GM23248 (cell line): ENCODE results near the gene GRID2. TPM values are rescaled to one million over a fixed set of nuclear protein-coding genes. Genes with fewer than 3 reads are reported as not detected.

Experiments
- DNase-seq: peaks from one replicate; pipeline ENCODE4 v3.0.0-alpha.2; 2015
- H2AFZ ChIP-seq: fragments of 200-600 bp; sonication (generic); 2 replicates; pipeline ENCODE4 v1.6.1; 2016; ENCODE audit warnings: antibody characterized with exemption
- H3F3A ChIP-seq: fragments of 200-600 bp; sonication (generic); 2 replicates; pipeline ENCODE4 v1.6.1; 2016; ENCODE audit warnings: mild to moderate bottlenecking, antibody characterized with exemption, mixed run types; ENCODE audit not compliant: insufficient read depth
- H3K27ac ChIP-seq: fragments of 200-600 bp; sonication (generic); 2 replicates; pipeline ENCODE4 v1.5.1; 2016; ENCODE audit warnings: mild to moderate bottlenecking
- H3K27me3 ChIP-seq: fragments of 200-600 bp; sonication (generic); replicated peaks from 2 replicates; pipeline ENCODE4 v1.6.1; 2016; ENCODE audit warnings: mild to moderate bottlenecking; ENCODE audit not compliant: insufficient read depth
- H3K36me3 ChIP-seq: fragments of 200-600 bp; sonication (generic); 2 replicates; pipeline ENCODE4 v1.6.1; 2016; ENCODE audit warnings: low read depth, mild to moderate bottlenecking
- H3K4me1 ChIP-seq: fragments of 200-600 bp; sonication (generic); 2 replicates; pipeline ENCODE4 v1.6.1; 2016; ENCODE audit warnings: mild to moderate bottlenecking; ENCODE audit not compliant: insufficient read depth
- H3K4me2 ChIP-seq: fragments of 200-600 bp; sonication (generic); one replicate; pipeline ENCODE4 v1.6.1; 2016; ENCODE audit warnings: mild to moderate bottlenecking; ENCODE audit not compliant: unreplicated experiment
- H3K4me3 ChIP-seq: fragments of 200-600 bp; sonication (generic); 2 replicates; pipeline ENCODE4 v1.5.1; 2016; ENCODE audit warnings: mild to moderate bottlenecking
- H3K79me2 ChIP-seq: fragments of 200-600 bp; sonication (generic); 2 replicates; pipeline ENCODE4 v1.6.1; 2016; ENCODE audit warnings: mild to moderate bottlenecking; ENCODE audit not compliant: insufficient read depth
- H3K9ac ChIP-seq: fragments of 200-600 bp; sonication (generic); 2 replicates; pipeline ENCODE4 v1.6.1; 2016; ENCODE audit warnings: mild to moderate bottlenecking
- H3K9me2 ChIP-seq: fragments of 200-600 bp; sonication (generic); 2 replicates; pipeline ENCODE4 v1.6.1; 2016; ENCODE audit warnings: mixed run types, mild to moderate bottlenecking, moderate library complexity; ENCODE audit not compliant: insufficient read depth
- H3K9me3 ChIP-seq: fragments of 200-600 bp; sonication (generic); one replicate; pipeline ENCODE4 v1.6.1; 2017; ENCODE audit warnings: low read depth
- H4K20me1 ChIP-seq: fragments of 200-600 bp; sonication (generic); 2 replicates; pipeline ENCODE4 v1.6.0; 2016; ENCODE audit not compliant: insufficient read depth
- EZH2 ChIP-seq: fragments of 200-600 bp; sonication (generic); IDR thresholded peaks from 2 replicates; pipeline ENCODE4 v1.6.1; 2018; ENCODE audit warnings: antibody characterized with exemption, mild to moderate bottlenecking; ENCODE audit not compliant: insufficient read depth, poor library complexity, severe bottlenecking
- EZH2phosphoT487 ChIP-seq: fragments of 200-600 bp; sonication (generic); IDR thresholded peaks from 2 replicates; pipeline ENCODE4 v1.6.1; 2018; ENCODE audit warnings: antibody characterized with exemption, moderate library complexity, mild to moderate bottlenecking, low read depth; ENCODE audit not compliant: insufficient read depth
- WGBS, 2 experiments: methylation state at CpG; one replicate each; pipeline ENCODE4 v1.1.6; 2015 to 2017; ENCODE audit warnings: low lambda C conversion rate in 2 of 2, low coverage in 1 of 2; ENCODE audit errors: missing lambda C conversion rate in 2 of 2; 5-methylcytosine and 5-hydroxymethylcytosine counted together
- in situ Hi-C: fragments of 300-500 bp; cut with MboI; formaldehyde crosslinking; loops from 2 replicates; pipeline ENCODE4 v1.15.0; 2020
- polyA plus RNA-seq: library from polyadenylated mRNA; unstranded; fragments of >200 nt; fragmentation: Nextera tagmentation; extraction: Ambion mirVana; gene quantifications from 2 replicates; pipeline ENCODE4 v1.2.1, GENCODE V29; 2016
- total RNA-seq: library from RNA; depleted of rRNA; stranded (reverse); fragments of >200 nt; shearing (Covaris generic); gene quantifications from 2 replicates; pipeline ENCODE4 v1.2.3, GENCODE V29; 2014

The GRID2 gene
- total and polyA plus RNA-seq, 2 experiments from 2014 or later = not detected

DNA sequence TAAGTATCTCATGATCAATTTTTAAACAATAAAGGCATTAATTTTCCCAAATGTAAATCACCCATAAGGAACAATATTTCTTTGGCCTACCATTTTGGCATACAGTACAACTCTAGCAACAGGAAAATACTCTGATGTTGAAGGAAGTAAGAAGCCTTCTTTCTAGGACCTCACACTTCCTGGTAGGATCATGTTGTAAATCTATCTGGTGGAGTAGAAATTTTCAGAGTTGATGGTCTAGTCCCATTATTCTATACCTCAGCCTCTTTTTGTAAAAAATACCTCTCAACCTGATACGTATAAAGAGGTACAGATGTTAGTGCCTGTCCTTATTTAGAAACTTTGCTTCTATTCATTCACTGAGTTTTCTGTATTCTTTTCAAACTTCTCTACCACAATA is 40.2 kb upstream of the GRID2 start:
- H3F3A ChIP-seq = no peaks in the 10 kb centered on the region
- WGBS, 2 experiments = 31 to 35% methylated on average over 1 of the region's 1 CpG
- in situ Hi-C loops = no loop called here

DNA sequence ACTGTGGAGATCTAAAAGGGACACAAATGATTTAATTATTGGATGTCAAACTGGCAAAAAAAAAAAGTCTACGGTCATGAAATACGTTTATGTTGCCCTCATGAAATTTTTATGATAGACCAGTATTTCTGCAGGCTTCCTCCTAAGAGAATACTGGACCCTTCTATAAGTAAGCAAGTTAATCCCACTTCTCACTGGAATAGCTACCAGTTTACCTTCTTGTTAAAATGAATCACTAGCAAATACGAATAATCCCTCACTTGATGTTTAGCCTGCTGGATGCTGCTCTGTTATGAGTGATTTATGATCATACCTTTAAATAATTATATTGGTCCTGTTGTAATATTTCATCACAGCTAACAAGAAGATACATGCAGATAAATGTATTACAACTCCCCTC is 39.6 kb upstream of the GRID2 start:
- Histone ChIP-seq H3K9ac (no peak overlapping the region), H3K27me3 (0 out of 2 replicates have a peak, but pooled peaks cover 7% of the 10 kb centered on the region), H3F3A (no peaks in the 10 kb centered on the region), H3K36me3 (no peaks in the 10 kb centered on the region), H3K4me2 (no peak overlapping the region), H3K9me2 (no peaks in the 10 kb centered on the region), H3K79me2 (no peaks in the 10 kb centered on the region), H4K20me1 (no peaks in the 10 kb centered on the region), H3K4me3 (no peak overlapping the region), H3K4me1 (no peaks in the 10 kb centered on the region), H3K9me3 (no peaks in the 10 kb centered on the region), H2AFZ (no peak overlapping the region), H3K27ac (no peak overlapping the region)
- DNase-seq = no peak
- TF ChIP-seq EZH2phosphoT487 (no peak), EZH2 (no peak)
- in situ Hi-C loops = no loop called here
- 20 to 36% methylated on average over 3 of the region's 3 CpGs for WGBS, 2 experiments

More for the DNA sequence above, 40.2 kb upstream of the GRID2 start:
- no peaks in the 10 kb centered on the region for H3K9me3 ChIP-seq
- H3K4me1 ChIP-seq = no peaks in the 10 kb centered on the region
- H3K9me2 ChIP-seq = no peaks in the 10 kb centered on the region
- H3K79me2 ChIP-seq = no peaks in the 10 kb centered on the region
- H3K4me2 ChIP-seq = no peak overlapping the region
- H3K27me3 ChIP-seq = 0 out of 2 replicates have a peak, but pooled peaks cover 7% of the 10 kb centered on the region
- TF ChIP-seq EZH2phosphoT487 = no peak
- no peaks in the 10 kb centered on the region for H4K20me1 ChIP-seq
- H2AFZ ChIP-seq = no peak overlapping the region
- no peak overlapping the region for H3K4me3 ChIP-seq
- DNase-seq = no peak
- no peak overlapping the region for H3K27ac ChIP-seq
- H3K36me3 ChIP-seq = no peaks in the 10 kb centered on the region
- H3K9ac ChIP-seq = no peak overlapping the region

DNA sequence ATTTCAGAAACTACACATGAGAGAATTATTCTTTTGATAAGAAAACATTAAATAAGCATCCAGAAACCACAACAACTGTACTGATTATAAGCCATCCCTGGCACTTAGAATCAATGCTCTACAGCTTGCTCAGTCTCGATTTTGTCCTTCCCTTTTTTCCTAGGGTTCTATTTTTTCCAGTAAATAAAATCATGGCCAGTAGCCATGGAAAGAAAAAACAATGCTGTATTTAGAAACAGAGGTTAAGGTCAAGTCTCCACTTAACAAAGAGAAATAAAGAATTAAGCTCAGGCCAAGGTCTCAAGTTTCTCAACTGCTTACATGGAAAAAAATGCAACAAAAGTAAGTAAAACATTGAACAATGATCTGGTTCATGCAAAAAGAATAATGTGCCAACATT is 38.7 kb upstream of the GRID2 start:
- H3K4me1 ChIP-seq = no peaks in the 10 kb centered on the region
- H3K4me2 ChIP-seq = no peak overlapping the region
- H2AFZ ChIP-seq = no peak overlapping the region
- H3K36me3 ChIP-seq = no peaks in the 10 kb centered on the region
- H3K27ac ChIP-seq = no peak overlapping the region
- H3K4me3 ChIP-seq = no peak overlapping the region
- H3K27me3 ChIP-seq = 0 out of 2 replicates have a peak, but pooled peaks cover 7% of the 10 kb centered on the region
- H4K20me1 ChIP-seq = no peaks in the 10 kb centered on the region
- H3F3A ChIP-seq = no peaks in the 10 kb centered on the region
- 0 to 12% methylated on average over 1 of the region's 1 CpG for WGBS, 2 experiments
- H3K9me2 ChIP-seq = no peaks in the 10 kb centered on the region
- H3K9me3 ChIP-seq = no peaks in the 10 kb centered on the region
- in situ Hi-C loops = no loop called here
- no peak for TF ChIP-seq EZH2phosphoT487
- no peak for TF ChIP-seq EZH2
- H3K79me2 ChIP-seq = no peaks in the 10 kb centered on the region
- no peak overlapping the region for H3K9ac ChIP-seq
- no peak for DNase-seq

DNA sequence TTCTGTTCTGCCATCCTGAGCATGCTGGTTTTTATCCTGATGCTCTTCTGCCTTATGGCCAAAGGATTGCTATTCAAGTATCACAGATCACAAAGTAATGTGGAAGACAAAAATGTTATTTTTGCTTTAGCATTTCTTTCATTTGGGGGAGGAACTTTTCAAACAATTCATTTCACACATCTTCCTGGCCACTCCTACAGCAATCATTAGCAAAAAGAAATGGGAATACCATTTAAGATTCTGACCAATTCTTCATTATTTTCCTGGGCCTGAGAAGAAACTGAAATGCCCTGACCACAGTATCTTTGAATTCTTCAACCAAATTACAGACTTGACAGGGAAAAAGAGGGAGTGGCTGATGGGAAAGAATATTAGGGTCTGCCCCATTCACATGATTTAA is 38.0 kb upstream of the GRID2 start:
- in situ Hi-C loops = no loop called here
- TF ChIP-seq EZH2phosphoT487 (no peak), EZH2 (no peak)
- Histone ChIP-seq H2AFZ (no peak overlapping the region), H3K4me1 (no peaks in the 10 kb centered on the region), H3K27ac (no peak overlapping the region), H3F3A (no peaks in the 10 kb centered on the region), H3K79me2 (no peaks in the 10 kb centered on the region), H3K4me2 (no peak overlapping the region), H3K9me3 (no peaks in the 10 kb centered on the region), H3K27me3 (0 out of 2 replicates have a peak, but pooled peaks cover 7% of the 10 kb centered on the region), H3K9ac (no peak overlapping the region), H3K36me3 (no peaks in the 10 kb centered on the region), H4K20me1 (no peaks in the 10 kb centered on the region), H3K9me2 (no peaks in the 10 kb centered on the region), H3K4me3 (no peak overlapping the region)
- no peak for DNase-seq

DNA sequence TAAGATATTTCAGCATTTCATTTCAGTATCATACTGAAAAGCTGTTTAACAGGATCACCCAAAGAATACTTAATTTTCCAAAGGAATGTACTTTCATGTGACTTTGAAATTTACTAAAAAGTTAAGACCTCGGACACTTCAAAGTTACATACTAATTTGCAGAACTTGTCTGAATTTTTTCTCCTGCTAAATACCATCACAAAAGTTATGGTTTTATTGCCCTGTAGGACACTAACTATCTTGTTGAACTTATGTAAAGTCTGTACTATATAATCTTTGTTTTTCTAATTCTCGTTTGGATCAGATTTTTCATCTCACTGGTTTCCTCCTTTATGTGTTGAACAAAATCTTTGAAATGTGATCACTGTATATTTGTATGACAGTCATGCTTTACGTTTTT is 37.2 kb upstream of the GRID2 start:
- in situ Hi-C loops = no loop called here
- no peak for DNase-seq
- Histone ChIP-seq H4K20me1 (no peaks in the 10 kb centered on the region), H3K27me3 (0 out of 2 replicates have a peak, but pooled peaks cover 7% of the 10 kb centered on the region), H3K27ac (no peak overlapping the region), H3K9ac (no peak overlapping the region), H3F3A (no peaks in the 10 kb centered on the region), H3K4me1 (no peaks in the 10 kb centered on the region), H3K4me3 (no peak overlapping the region), H2AFZ (no peak overlapping the region), H3K4me2 (no peak overlapping the region), H3K9me3 (no peaks in the 10 kb centered on the region), H3K36me3 (no peaks in the 10 kb centered on the region), H3K79me2 (no peaks in the 10 kb centered on the region), H3K9me2 (no peaks in the 10 kb centered on the region)
- WGBS, 2 experiments = 17 to 20% methylated on average over 3 of the region's 3 CpGs
- no peak for TF ChIP-seq EZH2
- no peak for TF ChIP-seq EZH2phosphoT487
